ENCODE measurements around the gene PPP1R3E. TPM values are rescaled to one million over a fixed set of nuclear protein-coding genes. Genes with fewer than 3 reads are reported as not detected.

The PPP1R3E gene
- total RNA-seq, 1 experiment from 2014 or later, result 7.5 TPM

GRCh38 chr14:23252420-23253333 is 50.0 kb downstream of the PPP1R3E start:
- no peak for DNase-seq (ENCODE audit: extremely low read depth, low read depth)

- DNase-seq (ENCODE audit: extremely low read depth, low read depth), result no peak
Measured at GRCh38 chr14:23252006-23252405, 50.7 kb downstream of the PPP1R3E start.

- DNase-seq (ENCODE audit: extremely low read depth, low read depth), result no peak
Measured at GRCh38 chr14:23249824-23250223, 52.8 kb downstream of the PPP1R3E start.

DNA sequence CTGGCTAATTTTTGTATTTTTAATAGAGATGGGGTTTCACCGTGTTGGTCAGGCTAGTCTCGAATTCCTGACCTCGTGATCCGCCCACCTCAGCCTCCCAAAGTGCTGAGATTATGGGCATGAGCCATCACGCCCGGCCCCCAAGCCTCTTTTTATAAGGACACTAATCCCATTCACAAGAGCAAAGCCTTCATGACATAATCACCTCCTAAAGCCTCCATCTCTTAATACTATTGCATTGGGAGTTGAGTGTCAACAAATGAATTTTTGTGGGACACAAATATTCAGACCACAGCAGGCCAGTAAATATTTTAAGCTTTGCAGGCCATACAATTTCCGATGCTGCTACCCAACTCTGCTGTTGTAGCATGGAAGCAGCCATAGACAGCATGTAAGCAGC is 54.1 kb downstream of the PPP1R3E start:
- no peak for DNase-seq (ENCODE audit: extremely low read depth, low read depth)

Small RNA genes lying within 50 kb of the gene (small RNA-seq; reads per million reads assigned to genes)
- gene RNU6-1046P, result 0 reads per million in 2 experiments

Other genes starting within 250 kb of the PPP1R3E start
- gene CDH24, start 245.3 kb downstream of the PPP1R3E start, total RNA-seq (2014; rRNA removed; shearing (Covaris generic)), result 4.4 and 4.6 TPM in 2 replicates
- gene ACIN1, start 207.7 kb downstream of the PPP1R3E start, total RNA-seq (2014; rRNA removed; shearing (Covaris generic)), result 73.8 and 92.9 TPM in 2 replicates
- gene C14orf119, start 207.4 kb downstream of the PPP1R3E start, total RNA-seq (2014; rRNA removed; shearing (Covaris generic)), result 41.5 and 45.7 TPM in 2 replicates
- gene CIROP, start 197.9 kb downstream of the PPP1R3E start, total RNA-seq (2014; rRNA removed; shearing (Covaris generic)), result not detected in 2 replicates
- not detected in 2 replicates for gene CEBPE, start 183.6 kb downstream of the PPP1R3E start, total RNA-seq (2014; rRNA removed; shearing (Covaris generic))
- gene SLC7A8, start 119.2 kb downstream of the PPP1R3E start, total RNA-seq (2014; rRNA removed; shearing (Covaris generic)), result 1.0 and 1.1 TPM in 2 replicates
- gene RNF212B, start 64.9 kb downstream of the PPP1R3E start, total RNA-seq (2014; rRNA removed; shearing (Covaris generic)), result not detected in 2 replicates
- gene HOMEZ, start 16.7 kb downstream of the PPP1R3E start, total RNA-seq (2014; rRNA removed; shearing (Covaris generic)), result 7.1 and 7.8 TPM in 2 replicates
- 21.2 and 25.9 TPM in 2 replicates for gene BCL2L2, start 4.0 kb upstream of the PPP1R3E start, total RNA-seq (2014; rRNA removed; shearing (Covaris generic))
- gene PABPN1, start 18.6 kb upstream of the PPP1R3E start, total RNA-seq (2014; rRNA removed; shearing (Covaris generic)), result 70.8 and 90.2 TPM in 2 replicates
- gene SLC22A17, start 50.0 kb upstream of the PPP1R3E start, total RNA-seq (2014; rRNA removed; shearing (Covaris generic)), result 1.6 and 2.2 TPM in 2 replicates
- 0.05 TPM in 1 of 2 replicates, not detected in the other for gene EFS, start 62.3 kb upstream of the PPP1R3E start, total RNA-seq (2014; rRNA removed; shearing (Covaris generic))
- gene IL25, start 70.0 kb upstream of the PPP1R3E start, total RNA-seq (2014; rRNA removed; shearing (Covaris generic)), result not detected in 2 replicates
- gene CMTM5, start 74.2 kb upstream of the PPP1R3E start, total RNA-seq (2014; rRNA removed; shearing (Covaris generic)), result not detected in 2 replicates
- gene MYH6, start 105.4 kb upstream of the PPP1R3E start, total RNA-seq (2014; rRNA removed; shearing (Covaris generic)), result not detected in 2 replicates
- not detected in 2 replicates for gene MYH7, start 132.8 kb upstream of the PPP1R3E start, total RNA-seq (2014; rRNA removed; shearing (Covaris generic))
- 95.6 and 99.4 TPM in 2 replicates for gene NGDN, start 166.8 kb upstream of the PPP1R3E start, total RNA-seq (2014; rRNA removed; shearing (Covaris generic))
- gene ZFHX2, start 248.9 kb upstream of the PPP1R3E start, total RNA-seq (2014; rRNA removed; shearing (Covaris generic)), result 0.15 and 0.43 TPM in 2 replicates